Gastroesophageal sphincter (tissue), 4 donors: ENCODE data around the gene SH3PXD2A. TPM values are rescaled to one million over a fixed set of nuclear protein-coding genes. Genes with fewer than 3 reads are reported as not detected.

Experiments
- ATAC-seq: fragments of 150-250 bp; one replicate; pipeline ENCODE4 v1.9.1; 2016; ENCODE audit warnings: mild to moderate bottlenecking, moderate library complexity
- H3K27ac ChIP-seq, 4 donors: fragments of 200-600 bp; sonication (generic) in 3 of 4; 1 replicate in 3 of 4; 2 replicates in 1 of 4; pipeline ENCODE4 v1.5.1; 2016 to 2019
- H3K27me3 ChIP-seq: fragments of 200-600 bp; sonication (generic); one replicate; pipeline ENCODE4 v1.5.1; 2019
- H3K36me3 ChIP-seq, 2 donors: fragments of 200-600 bp; sonication (generic); one replicate each; pipeline ENCODE4 v1.5.1; 2019; ENCODE audit warnings: control low read depth in 1 of 2
- H3K4me1 ChIP-seq, 3 donors: fragments of 200-600 bp; sonication (generic); 1 replicate in 2 of 3; 2 replicates in 1 of 3; pipeline ENCODE4 v1.5.1; 2016 to 2019; ENCODE audit warnings: control low read depth in 2 of 3
- H3K4me3 ChIP-seq, 2 donors: fragments of 200-600 bp; sonication (generic); one replicate each; pipeline ENCODE4 v1.5.1; 2019; ENCODE audit warnings: mild to moderate bottlenecking in 1 of 2, moderate library complexity in 1 of 2
- H3K9me3 ChIP-seq, 3 donors: fragments of 200-600 bp; sonication (generic); one replicate each; pipeline ENCODE4 v1.5.1; 2017 to 2019; ENCODE audit warnings: control low read depth in 2 of 3
- EP300 ChIP-seq: sonication (generic); formaldehyde crosslinking; IDR thresholded peaks from one replicate; pipeline ENCODE4 v1.6.1; 2017; ENCODE audit warnings: antibody characterized with exemption, mild to moderate bottlenecking
- POLR2A ChIP-seq, 2 donors: fragments of 450-650 bp; IDR thresholded peaks; one replicate each; pipeline ENCODE4 v1.6.1; 2017; ENCODE audit warnings: antibody characterized with exemption in 2 of 2, mild to moderate bottlenecking in 2 of 2, moderate library complexity in 1 of 2
- POLR2AphosphoS5 ChIP-seq: sonication (generic); formaldehyde crosslinking; IDR thresholded peaks from one replicate; pipeline ENCODE4 v1.6.1; 2017; ENCODE audit warnings: antibody characterized with exemption
- WGBS, 2 donors: methylation state at CpG; one replicate each; pipeline ENCODE4 v1.1.5; 2018; ENCODE audit warnings: low coverage in 1 of 2; 5-methylcytosine and 5-hydroxymethylcytosine counted together
- total RNA-seq, 4 donors: library from RNA; depleted of rRNA; stranded (reverse); fragments of >200 nt; gene quantifications; one replicate each; pipeline ENCODE4 v1.1.0, GENCODE V29; 2016
- TF ChIP-seq, protein P1 (sequence below), 4 experiments: fragments of 200-600 bp in 2 of 4; fragments of 450-650 bp in 2 of 4; sonication (generic) in 1 of 4; IDR thresholded peaks; one replicate each; pipeline ENCODE4 v1.5.1; 2017 to 2019; ENCODE audit warnings: antibody characterized with exemption in 4 of 4, mild to moderate bottlenecking in 2 of 4, moderate library complexity in 2 of 4

The SH3PXD2A gene
- total RNA-seq, 4 donors from 2014 or later = 31.2 to 65.2 (median 39.5) TPM

DNA sequence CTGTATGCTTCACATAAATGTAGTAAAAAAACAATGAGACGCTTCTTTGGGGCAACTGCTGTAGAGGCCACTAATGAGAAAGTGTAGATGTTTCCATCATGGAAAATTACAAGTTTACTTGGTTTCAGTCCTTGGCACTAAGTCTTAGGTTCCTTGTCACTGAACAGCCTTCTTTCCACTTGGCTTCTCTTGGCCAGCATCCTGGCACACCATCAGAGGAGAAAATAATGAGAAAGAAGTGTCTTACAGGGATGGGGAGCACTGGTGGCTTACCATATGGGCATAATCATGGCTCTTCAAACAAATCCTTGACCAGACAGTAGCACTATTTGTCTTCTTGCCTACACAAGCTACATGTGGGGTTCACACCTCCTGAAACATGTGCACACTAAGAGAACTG lies 22.5 kb upstream of the SH3PXD2A start:
- TF ChIP-seq POLR2A (IDR thresholded peaks at IDR 0.05) = no peak
- TF ChIP-seq EP300 = no peak
- no peak overlapping the region for H3K4me3 ChIP-seq
- peaks cover 0 to 26% (median 0%) of the 10 kb centered on the region in 3 donors for H3K4me1 ChIP-seq
- no peaks in the 10 kb centered on the region for H3K27me3 ChIP-seq
- ATAC-seq = no peak
- H3K27ac ChIP-seq = no peak overlapping the region
- no peaks in the 10 kb centered on the region for H3K9me3 ChIP-seq
- H3K36me3 ChIP-seq = peaks cover 0 to 77% of the 10 kb centered on the region in 2 donors
- WGBS, 2 donors = 71 to 100% methylated on average over 1 of the region's 1 CpG

DNA sequence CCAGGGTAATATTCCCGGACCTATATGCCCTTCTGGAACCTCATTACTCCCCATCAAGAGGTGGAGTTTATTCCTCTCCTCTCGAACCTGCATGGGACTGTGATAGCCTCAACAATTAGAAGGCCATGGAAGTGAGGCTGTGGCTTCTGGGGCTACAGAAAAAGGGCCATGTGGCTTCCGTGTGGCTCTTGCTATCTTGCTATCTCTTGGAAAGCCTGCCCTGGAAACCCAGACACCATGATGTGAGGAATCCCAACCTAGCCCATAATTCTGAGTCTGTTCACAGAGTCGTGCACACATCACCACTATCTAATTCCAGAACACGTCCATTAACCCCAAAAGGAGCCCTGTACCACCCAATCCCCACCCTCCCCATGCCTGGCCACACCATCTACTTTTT lies 20.8 kb upstream of the SH3PXD2A start:
- H3K27ac ChIP-seq = no peak overlapping the region
- H3K4me1 ChIP-seq = peaks cover 0 to 16% (median 0%) of the 10 kb centered on the region in 3 donors
- no peaks in the 10 kb centered on the region for H3K9me3 ChIP-seq
- no peaks in the 10 kb centered on the region for H3K27me3 ChIP-seq
- H3K4me3 ChIP-seq = no peak overlapping the region
- ATAC-seq = no peak
- TF ChIP-seq POLR2AphosphoS5 (no peak), POLR2A (IDR thresholded peaks at IDR 0.05) (no peak), EP300 (no peak)
- TF ChIP-seq, protein P1, sequence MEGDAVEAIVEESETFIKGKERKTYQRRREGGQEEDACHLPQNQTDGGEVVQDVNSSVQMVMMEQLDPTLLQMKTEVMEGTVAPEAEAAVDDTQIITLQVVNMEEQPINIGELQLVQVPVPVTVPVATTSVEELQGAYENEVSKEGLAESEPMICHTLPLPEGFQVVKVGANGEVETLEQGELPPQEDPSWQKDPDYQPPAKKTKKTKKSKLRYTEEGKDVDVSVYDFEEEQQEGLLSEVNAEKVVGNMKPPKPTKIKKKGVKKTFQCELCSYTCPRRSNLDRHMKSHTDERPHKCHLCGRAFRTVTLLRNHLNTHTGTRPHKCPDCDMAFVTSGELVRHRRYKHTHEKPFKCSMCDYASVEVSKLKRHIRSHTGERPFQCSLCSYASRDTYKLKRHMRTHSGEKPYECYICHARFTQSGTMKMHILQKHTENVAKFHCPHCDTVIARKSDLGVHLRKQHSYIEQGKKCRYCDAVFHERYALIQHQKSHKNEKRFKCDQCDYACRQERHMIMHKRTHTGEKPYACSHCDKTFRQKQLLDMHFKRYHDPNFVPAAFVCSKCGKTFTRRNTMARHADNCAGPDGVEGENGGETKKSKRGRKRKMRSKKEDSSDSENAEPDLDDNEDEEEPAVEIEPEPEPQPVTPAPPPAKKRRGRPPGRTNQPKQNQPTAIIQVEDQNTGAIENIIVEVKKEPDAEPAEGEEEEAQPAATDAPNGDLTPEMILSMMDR (IDR thresholded peaks at IDR 0.05) = no peak
- 86 to 88% methylated on average over 1 to 5 of the region's 5 CpGs for WGBS, 2 donors
- H3K36me3 ChIP-seq = peaks cover 0 to 70% of the 10 kb centered on the region in 2 donors

DNA sequence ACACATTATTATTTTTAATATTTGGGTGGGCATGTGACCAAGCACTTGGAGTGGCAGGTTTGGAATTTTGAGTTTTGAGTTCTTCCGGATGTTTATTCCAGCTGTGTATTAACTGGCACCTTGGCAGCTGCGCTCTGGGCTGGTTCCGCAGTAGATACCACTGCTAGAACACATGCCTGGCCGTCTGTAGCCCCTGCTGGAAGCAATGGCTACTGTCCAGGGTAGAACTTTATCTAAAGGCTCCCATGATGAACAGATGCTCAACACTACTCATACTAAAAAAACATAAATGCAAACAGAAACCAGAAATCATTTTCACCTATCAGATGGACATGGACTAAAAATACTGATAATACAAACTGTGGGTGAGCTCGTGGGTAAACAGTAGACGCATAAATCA lies 19.4 kb upstream of the SH3PXD2A start:
- WGBS, 2 donors = 60 to 81% methylated on average over 3 to 6 of the region's 6 CpGs
- Histone ChIP-seq H3K4me1 (peaks cover 0 to 14% (median 0%) of the 10 kb centered on the region in 3 donors), H3K36me3 (peaks cover 0 to 65% of the 10 kb centered on the region in 2 donors), H3K27me3 (no peaks in the 10 kb centered on the region), H3K27ac (no peak overlapping the region), H3K9me3 (no peaks in the 10 kb centered on the region), H3K4me3 (no peak overlapping the region)
- TF ChIP-seq, protein P1 (IDR thresholded peaks at IDR 0.05) = no peak
- no peak for ATAC-seq

DNA sequence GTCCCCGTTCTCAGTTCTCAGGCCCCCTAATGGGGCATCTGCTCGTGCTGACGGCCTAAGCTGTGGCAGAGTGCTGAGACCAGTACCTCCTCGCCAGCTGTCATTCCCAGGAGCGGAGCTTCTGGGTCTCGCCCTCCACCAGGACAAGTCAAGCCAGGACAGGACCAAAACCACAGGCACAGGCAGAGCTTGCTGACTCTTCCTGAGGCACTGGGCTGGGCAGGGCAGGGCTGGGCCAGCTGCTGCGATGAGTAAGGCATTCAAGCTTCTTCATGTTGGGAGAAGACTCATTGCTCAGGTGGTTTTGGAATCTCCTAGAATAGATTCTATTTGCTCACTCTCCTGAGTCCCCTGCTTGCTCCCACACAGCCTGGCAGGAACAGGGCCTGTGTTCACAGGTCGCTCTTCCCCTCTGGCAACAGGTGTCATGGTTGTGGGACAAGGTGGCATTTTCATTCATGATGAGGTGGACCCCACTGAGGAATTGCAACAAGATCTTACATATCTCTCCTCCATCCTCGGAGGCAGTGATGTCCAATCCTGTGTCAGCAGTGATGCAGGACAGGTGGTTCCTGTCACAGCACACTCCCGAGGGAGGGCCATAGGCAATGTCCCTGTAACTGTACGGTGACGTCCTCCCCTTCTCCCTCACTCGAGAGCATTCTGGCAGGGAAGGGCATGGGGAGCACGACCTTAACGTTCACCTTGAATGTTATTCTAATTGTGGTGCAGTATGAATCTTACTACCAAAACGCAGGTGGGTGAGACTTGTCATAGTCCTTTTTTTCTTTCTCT lies 17.0 kb upstream of the SH3PXD2A start:
- no peak for ATAC-seq
- Histone ChIP-seq H3K27ac (no peak overlapping the region), H3K4me3 (no peak overlapping the region), H3K4me1 (peaks cover 0 to 2% (median 0%) of the 10 kb centered on the region in 3 donors), H3K9me3 (no peaks in the 10 kb centered on the region), H3K36me3 (peaks cover 0 to 42% of the 10 kb centered on the region in 2 donors), H3K27me3 (no peaks in the 10 kb centered on the region)
- TF ChIP-seq EP300 (no peak), POLR2AphosphoS5 (no peak), POLR2A (IDR thresholded peaks at IDR 0.05) (no peak)
- TF ChIP-seq, protein P1 (IDR thresholded peaks at IDR 0.05) = no peak
- WGBS, 2 donors = 64 to 96% methylated on average over 5 to 9 of the region's 16 CpGs

DNA sequence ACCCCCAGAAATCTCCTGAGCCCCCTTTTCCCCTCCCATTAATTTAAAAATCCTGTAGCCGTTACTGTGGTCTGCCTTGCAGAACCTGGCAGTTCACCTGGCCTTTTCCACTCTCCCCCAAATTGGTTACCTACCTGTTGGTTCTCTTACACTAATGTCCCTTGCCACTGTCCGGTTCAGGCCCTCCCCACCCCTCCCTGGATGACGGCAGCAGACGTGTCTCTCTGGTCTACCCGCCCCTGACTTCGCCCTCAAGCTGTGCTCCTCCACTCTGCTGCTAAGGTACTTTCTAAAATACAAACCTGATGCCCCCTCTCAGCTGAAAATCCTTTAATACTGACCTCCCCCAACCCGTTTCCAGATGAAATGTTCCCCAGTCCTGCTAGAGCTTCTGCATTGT lies 15.6 kb upstream of the SH3PXD2A start:
- H3K36me3 ChIP-seq = peaks cover 0 to 30% of the 10 kb centered on the region in 2 donors
- no peaks in the 10 kb centered on the region for H3K4me1 ChIP-seq
- no peak overlapping the region for H3K4me3 ChIP-seq
- H3K27ac ChIP-seq = no peak overlapping the region
- no peaks in the 10 kb centered on the region for H3K27me3 ChIP-seq
- TF ChIP-seq, protein P1 (IDR thresholded peaks at IDR 0.05) = no peak
- TF ChIP-seq POLR2A (IDR thresholded peaks at IDR 0.05) (no peak), EP300 (no peak), POLR2AphosphoS5 (no peak)
- WGBS, 2 donors = 78 to 90% methylated on average over 1 to 3 of the region's 7 CpGs
- peaks cover 0 to 5% (median 0%) of the 10 kb centered on the region in 3 donors for H3K9me3 ChIP-seq
- no peak for ATAC-seq
